Measurements from ENCODE around the gene EIF4EBP2. TPM values are rescaled to one million over a fixed set of nuclear protein-coding genes. Genes with fewer than 3 reads are reported as not detected.

The EIF4EBP2 gene
- total RNA-seq, 1 donor from 2014 or later = 137 TPM

DNA sequence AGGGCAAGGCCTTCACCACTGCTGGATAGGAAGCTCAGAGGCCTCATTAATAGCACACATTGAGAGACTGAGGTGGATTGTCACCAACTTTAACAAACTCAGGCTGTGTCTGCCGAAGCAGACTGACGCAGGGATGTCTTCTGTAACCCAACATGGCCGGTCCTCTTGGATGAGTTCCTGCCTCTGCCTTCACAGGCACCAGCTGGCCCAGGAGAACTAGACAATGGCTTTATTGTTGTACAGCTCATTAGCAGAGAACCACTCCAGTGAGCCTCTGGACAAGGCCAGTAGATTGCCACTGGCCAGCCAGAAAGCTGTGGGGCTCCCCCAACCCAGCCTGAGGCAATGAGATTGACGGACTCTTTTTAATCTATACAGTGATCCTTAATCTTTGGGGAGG is 28.2 kb downstream of the EIF4EBP2 start:
- DNase-seq (ENCODE audit: low spot score) = no peak

DNA sequence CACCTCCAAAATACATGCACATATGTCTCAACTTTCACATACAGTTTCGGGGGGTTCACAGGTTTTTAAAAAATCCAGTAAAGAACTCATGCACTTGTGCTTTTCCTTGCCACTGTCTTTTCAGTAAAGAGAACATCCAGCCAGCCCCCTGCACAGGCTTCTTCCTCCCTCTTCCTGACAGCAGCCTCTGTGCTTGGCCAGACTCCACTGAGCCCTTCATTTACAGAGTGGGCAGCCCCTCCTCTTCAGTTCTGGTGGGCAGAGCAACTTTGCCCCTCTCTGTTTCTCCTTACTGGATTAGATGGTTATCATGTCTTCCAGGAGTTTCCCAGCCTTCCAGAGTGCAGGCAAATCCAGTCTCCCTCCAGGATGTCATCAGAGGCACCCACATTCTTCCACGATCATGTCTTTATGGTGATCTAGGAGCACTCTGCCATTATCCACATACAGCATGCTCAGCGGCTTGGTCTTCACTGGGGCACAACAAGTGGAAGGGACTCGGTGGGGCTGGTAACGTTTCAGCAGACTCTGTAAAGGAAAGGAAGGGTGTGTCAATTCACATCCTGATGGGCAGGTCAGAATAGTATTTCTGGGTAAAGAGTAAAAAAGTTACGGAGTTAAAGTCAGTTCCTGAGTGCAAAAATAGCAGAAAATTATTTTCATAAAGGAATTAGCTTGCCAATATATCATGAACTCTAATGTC is 28.8 kb downstream of the EIF4EBP2 start:
- no peak for DNase-seq (ENCODE audit: low spot score)

DNA sequence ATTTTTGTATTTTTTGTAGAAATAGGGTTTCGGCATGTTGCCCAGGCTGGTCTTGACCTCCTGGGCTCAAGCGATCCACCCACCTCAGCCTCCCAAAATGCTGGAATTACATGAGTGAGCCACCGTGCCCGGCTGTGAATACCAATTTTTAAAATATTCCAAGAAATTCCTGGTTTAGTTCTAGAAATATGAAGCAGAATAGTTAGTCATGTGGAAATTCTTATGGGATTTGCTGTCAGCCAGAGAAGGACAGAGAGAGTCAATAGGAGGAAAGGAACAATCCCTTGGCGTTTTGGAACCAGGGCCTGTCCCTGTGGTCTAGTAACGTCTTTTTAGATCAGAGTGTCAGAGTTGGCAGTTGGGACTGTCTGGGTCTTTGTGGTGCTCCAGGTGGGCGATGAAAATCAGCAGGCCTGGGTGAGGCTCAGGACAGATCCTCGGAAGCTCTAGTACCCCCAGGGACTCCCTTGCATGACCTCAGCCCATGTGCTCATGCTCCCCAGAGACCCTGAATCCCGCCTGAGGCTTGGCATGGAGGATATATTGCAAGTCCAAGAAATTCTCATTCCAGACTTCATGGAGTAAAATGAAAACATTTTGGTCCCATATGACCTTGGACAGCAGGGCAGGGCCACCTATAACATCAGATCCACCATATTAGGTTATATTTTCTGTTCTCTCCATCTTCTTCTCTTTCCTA is 29.8 kb downstream of the EIF4EBP2 start:
- DNase-seq (ENCODE audit: low spot score) = peak; percentile 41

DNA sequence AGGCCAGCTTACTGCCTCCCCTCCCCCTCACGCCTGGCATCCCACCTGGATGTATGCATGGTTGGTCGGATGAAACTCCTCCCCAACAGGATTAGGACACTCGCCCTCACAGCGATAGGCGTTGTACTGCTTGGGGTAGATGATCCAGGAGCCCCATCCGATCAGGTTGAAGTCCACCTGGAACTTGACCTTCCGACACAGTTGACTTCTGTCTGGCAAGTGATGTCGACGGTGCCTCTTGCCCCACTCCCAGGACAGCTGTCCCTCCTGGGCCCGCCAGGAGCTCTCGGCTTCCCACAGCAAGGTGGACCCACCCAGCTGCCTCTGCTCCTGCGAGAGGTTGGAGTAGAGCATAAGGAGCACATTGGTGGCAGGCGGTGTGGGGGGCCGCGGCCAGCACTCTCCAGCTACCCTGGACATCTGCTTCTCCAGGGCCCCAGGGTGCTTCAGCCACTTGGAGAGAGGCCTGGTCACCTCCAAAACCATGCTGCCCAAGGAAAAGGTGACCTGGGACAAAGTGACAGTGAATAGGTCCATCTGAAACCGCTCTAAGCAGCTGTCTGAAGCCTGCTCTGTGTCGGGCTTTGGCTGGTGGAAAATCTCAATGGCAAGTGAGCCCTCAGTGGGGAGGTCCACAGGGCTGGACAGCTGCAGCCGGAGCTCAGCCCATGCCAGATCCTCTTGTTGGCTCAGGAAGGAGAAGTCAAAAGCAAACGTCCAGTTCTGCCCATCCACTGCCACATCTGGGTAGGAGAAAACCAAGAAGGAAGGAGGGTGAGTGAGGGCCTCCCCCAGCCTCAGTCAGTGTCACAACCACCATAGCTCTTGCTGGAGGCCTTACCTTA is 31.5 kb downstream of the EIF4EBP2 start:
- peak; percentile 74 for DNase-seq (ENCODE audit: low spot score)

DNA sequence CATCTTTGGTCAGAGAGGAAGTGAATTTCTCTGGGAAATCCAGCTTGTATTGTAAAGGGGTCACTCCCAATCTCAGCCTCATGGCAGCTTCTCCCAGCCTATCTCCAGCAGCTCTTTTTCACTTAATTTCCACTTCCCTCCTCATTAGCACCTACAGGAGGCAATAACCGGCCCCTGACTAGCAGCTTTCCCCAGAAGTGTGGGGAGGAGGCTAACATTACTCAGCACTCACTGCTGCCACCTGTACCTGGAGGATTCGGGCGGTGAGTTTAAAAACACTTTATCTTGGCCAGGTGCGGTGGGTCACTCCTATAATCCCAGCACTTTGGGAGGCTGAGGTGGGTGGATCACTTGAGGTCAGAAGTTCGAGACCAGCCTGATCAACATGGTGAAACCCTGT is 33.8 kb downstream of the EIF4EBP2 start:
- DNase-seq (ENCODE audit: low spot score) = peak; percentile 26

DNA sequence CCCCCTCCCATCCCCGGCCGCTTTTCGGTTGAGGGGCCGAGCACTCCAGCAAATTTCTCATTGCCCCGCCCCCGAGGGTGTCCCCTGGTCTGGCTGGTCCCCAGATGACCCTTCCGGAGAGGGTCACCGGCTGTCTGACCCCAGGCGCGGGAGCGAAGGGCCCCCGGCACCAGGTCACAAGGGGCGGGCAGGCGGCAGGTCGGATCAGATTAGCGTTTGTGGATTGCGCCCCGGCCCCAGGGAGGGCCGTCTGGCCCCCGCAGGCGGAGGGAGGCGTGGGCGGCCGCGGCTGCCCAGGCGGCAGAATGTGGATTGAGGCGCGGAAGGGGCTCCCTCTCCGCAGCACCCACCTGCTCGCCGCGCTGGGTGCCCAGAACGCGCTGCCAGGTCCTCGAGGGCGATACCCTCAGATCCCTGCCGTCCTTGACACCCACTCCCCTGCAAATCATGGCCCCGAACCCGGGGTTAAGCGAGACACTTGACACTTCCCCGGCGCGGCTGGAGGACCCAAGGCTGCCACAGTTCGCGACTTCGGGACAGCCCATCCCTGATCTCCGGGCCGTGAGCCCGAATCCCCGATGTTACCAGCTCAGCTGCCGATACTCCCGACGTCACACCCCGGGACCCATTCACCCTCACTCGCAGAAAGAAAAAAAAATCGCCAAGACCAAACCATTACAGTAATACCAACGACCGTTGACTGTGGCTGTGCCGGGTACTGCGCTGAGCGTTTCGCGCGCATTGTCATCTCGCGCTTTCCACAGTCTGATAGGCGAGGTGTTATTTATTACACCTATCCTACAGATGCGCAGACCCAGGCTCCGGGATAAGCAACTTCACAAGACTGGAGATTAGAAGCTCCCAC is 36.6 kb downstream of the EIF4EBP2 start:
- DNase-seq (ENCODE audit: low spot score) = no peak

DNA sequence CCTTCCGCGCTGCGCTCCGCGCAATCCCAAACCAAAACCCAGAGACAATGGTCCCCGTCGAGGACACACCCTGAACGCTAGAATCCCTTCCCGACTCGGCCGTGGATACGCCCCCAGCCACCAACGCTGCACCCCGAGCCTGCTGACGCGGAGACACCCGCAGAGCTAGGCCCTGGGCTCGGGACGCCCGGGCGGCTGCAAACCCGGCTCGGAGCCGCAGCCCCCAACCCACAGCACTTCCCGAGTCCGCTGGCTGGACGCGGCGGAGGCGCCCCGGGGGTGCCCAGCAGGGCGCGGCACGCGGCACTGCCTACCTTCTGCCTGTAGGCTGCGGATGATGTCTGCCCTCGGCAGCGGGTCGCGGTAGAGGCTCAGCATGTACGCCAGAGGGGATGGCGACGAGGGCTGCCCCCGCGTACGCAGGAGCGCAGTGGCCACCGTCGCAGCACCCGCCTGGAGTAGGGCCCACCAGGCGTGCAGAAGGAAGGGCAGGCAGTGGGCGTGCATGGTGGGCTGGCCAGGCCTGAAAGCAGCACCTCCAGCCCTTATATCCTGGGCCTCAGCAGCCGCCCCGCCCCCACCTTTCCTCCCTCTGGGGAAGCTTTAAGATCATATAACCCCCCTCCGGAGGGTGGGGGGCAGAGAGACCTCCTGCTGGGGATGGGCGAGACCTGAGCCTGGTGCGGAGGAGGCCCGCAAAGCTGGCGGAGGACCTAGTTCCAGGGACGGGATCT is 37.4 kb downstream of the EIF4EBP2 start, which contains the start of gene NODAL:
Gene NODAL, minus strand, starts transcription at position 521 of the 734 bp plus-strand sequence. Its CDS starts 14 bp downstream, at position 507.
- DNase-seq (ENCODE audit: low spot score) = no peak

DNA sequence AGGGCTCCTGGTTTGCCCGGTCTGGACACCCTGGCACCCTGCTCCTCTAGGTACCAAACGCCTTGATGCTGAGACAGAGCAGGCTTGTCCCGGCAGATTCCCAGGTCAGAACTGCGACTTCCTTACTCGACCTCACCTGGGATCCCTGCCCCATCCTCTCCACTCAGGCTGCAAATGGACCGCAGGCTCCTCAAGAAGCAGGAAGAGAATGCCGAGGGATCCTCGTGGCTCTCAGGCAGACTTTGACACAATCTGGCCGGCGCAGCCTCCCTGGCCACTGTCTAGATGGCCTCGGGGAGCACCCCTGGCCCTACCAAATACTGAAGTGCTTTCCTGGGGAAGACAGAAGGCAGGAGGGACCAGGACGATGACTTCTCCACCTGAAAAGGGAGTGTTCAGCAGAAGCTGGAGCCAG is 38.0 kb downstream of the EIF4EBP2 start:
- no peak for DNase-seq (ENCODE audit: low spot score)

DNA sequence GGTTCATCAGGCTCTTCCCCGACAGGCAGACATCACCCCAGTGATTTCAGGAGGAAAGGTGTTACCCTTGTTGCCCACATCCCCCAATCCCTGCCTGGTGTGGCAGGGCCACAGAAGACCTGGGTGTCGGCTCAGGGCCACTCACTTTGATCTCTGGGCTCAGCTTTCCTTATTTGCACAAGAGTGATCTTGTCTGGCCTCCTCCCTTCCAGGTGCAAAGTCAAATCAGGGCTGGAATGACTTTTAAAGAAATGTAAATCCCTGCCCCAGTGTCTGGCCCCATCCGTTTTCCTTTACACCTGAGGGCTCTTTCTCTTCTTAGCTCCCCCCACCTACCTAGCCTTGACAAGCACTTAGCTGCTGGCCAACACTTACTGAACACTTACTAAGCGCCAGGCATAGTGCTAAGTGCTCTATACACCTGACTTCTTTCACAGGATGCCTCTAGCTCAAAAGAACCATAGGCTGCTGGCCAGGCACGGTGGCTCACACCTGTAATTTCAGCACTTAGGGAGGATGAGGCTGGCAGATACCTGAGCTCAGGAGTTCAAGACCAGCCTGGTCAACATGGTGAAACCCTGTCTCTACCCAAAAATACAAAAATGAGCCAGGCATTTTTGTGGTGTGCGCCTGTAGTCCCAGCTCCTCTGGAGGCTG is 38.5 kb downstream of the EIF4EBP2 start:
- no peak for DNase-seq (ENCODE audit: low spot score)

DNA sequence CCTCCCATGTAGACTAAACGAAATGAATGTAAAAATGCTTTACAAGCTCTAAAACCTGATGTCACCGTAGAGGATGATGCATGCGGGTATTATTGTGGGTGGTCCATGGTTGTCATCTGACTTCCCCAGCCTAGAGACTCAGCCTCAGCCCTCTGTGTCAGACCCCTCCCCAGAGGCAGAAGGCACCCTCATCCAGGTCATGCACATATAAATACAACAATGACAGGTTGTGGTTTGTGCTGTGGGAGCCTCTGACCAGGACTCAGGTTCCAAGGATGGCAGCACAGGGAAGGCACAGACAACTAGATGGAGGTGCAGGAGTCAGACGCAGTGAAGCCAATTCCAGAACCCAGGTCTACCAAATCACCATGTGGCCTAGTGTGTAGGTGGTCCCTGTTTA is 40.8 kb downstream of the EIF4EBP2 start:
- no peak for DNase-seq (ENCODE audit: low spot score)

DNA sequence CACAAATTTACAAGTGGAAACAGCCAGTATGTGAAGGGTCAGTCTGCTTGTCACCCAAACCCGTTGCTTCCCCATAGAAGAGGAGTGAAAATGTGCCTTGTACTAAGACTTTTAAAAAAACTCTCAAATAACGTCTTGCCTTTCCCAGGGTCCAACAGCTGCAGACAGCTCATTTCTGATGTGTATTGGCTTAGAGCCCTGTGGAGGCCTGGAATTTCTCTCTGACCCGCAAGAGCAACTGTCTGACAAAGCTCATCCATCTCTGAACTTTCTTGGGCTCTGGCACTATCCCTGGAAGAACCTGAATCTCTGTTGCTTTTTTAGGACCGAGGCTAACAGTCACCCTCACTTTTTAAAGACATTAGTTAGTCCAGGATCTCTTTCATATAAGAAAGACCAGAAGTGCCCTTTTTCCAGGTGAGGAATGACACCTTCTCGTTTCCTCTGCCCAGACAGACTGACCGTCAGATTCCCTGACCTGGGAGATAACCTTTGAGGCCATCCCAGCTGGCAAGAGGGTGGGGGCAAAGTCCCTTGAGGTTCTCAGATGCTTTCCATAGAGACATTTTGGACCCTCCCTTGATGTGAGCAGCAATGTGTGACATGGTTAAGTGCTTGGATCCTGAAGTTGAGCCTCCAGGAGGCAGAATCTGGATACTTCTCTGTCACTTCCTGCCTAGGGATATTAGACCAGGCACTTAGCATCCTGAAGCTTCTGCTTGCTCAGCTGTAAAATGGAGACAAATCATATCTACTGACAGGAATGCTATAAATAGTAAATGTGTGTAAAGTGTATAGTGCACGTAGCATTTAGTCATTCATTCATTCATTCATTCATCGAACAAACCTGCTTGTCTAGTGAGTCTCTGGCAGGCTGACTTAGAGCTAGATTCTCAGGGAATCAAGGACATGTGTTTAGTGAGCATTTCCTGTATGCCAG is 42.0 kb downstream of the EIF4EBP2 start:
- no peak for DNase-seq (ENCODE audit: low spot score)

DNA sequence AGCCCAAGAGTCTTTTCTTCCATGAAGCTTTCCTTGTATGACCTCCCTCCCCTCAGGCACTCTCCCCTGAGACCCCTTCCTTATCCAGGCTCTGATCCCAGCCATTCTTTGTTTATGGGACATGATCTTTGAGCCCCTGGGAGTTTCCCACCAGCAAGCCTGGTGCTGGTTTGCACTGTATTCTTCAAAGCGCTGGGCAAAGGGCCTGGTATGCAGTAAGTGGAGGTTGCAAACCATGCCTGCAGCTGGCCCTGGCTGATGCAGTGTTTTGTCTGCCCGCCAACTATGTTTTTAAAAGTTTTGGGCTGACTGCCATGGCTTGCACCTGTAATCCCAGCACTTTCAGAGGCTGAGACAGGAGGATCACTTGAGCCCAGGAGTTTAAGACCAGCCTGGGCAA is 44.3 kb downstream of the EIF4EBP2 start:
- DNase-seq (ENCODE audit: low spot score) = no peak

DNA sequence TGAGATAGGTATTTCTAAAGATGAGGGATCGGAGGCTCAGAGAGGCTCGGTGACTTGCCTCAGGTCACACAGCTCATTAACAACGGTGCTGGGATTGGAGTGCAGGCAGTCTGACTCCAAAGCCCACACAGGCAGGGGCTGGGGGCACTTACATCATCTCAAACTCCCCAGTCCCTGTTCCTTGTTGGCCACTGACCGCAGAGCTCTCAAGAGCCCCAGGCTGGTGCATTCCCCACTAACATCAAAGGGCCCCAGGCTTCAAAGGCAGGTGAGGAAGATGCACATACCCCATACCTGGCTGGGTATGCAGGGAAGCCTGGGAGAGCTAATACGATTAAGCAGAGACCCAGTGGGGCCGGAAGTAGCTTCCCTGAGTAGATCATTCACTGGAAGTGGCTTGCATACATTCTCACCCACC is 51.3 kb downstream of the EIF4EBP2 start:
- no peak for DNase-seq (ENCODE audit: low spot score)

DNA sequence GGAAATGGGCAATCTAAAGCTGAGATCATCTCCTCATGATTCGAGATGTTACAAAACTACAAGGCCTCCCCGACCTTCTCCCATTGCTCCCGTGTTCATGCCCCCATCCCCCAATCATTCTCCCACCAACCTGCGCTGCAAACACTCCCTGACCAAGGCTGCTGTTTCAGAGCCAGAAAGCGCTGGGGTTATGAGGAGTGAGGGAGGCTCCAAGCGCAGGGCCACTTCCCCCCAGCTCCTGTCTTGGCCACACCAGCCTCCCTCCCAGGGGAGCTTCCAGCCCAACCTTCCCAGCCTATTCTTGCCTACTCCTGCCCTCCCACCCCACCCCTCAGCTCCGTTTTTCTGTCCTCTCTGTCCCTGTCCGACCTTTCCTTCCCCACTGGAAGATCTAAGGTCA is 52.2 kb downstream of the EIF4EBP2 start:
- no peak for DNase-seq (ENCODE audit: low spot score)

DNA sequence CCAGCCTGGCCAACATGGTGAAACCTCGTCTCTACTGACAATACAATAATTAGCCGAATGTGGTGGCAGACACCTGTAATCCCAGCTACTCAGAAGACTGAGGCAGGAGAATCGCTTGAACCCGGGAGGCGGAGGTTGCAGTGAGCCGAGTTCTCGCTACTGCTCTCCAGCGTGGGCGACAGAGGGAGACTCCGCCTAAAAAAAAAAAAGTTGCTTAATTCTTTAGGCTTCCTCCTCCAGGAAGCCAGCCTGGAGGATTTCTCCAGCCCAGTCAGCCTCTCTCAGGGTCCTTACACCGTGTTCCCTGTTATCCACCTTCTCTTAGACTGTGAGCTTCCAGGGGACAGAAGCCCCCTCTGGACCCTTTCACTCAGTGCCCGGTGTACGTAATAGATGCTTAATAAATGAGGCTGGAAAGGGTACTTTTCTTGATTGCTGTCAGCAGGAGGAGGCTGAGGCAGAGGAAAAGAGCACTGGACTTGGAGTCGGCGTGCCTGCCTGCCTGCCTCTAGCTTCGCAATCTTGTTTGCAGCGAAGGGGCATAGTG is 53.9 kb downstream of the EIF4EBP2 start:
- no peak for DNase-seq (ENCODE audit: low spot score)

DNA sequence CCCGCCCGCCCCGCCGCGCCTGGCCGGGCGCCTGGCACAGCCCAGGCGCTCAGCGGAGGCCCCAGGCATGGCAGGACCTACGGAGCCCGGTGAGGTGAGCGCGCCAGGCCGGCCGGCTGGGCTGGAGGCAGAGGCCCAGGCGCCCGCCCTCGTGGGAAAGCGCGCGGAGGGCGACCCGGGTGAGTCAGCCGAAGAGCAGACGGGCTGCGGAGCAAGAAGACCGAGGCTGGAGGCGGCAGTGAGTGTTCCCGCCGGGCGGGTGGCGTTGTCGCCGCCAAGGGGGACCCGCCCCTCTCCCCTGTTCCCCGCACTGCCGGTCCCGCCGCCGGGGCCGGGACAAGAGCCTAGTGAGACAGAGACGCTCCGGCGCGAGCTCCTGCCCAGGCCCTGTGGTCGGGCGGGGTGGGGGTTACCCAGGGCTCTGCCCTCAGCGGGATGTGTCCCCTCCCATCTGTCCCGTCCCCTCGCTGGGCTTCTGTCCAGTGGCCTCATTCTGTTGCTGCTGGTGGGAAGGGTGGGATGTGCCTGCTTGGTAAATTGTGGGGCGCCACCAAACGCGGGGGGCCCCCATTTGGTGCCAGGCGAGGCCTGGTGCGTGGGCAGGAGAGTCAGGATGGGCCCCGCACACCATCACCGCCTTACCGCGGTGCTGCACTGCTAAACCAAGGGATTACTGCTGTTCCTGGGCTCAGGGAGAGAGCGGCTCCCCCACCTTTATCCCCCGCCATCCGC is 54.5 kb downstream of the EIF4EBP2 start:
- DNase-seq (ENCODE audit: low spot score) = peak; percentile 93

DNA sequence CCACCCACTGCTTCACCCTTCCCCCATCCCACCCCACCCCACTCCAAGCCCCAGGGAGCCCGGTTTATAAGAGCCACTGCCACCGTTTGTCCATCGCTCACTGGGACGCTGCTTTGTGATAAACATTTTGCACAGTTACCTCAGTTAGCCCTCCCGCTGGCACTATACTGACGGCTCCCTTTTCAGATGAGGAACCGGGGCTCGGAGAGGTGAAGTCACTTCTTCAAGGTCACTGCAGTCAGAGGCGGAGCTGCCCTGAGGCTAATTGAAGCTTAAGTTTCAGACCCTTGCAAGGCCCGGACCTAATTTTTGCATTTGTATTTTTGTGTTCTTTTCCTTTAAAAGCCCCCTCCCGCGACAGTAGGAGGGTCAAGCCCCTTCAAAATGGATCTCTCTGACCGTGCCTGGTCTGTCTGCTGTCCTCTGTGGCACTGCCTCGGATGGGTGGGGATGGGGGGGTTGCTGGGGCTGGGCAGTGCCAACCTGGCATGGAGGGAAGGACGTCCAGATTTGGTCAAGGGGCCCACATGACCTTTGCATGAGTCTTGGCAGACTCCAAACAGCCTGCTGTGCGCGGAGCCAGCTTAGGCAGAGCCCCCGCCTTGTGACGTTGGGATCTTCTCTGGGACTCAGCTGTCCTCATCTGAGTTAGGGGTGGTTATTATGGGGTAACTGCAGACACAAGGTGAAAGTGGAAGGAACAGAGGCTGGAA is 55.3 kb downstream of the EIF4EBP2 start:
- DNase-seq (ENCODE audit: low spot score) = no peak

Data from mesenteric fat pad (tissue), 1 donor.